ENCODE results near the gene MAST2. TPM values are rescaled to one million over a fixed set of nuclear protein-coding genes. Genes with fewer than 3 reads are reported as not detected.

The MAST2 gene
- total RNA-seq, 1 experiment from 2014 or later = 77.0 TPM

DNA sequence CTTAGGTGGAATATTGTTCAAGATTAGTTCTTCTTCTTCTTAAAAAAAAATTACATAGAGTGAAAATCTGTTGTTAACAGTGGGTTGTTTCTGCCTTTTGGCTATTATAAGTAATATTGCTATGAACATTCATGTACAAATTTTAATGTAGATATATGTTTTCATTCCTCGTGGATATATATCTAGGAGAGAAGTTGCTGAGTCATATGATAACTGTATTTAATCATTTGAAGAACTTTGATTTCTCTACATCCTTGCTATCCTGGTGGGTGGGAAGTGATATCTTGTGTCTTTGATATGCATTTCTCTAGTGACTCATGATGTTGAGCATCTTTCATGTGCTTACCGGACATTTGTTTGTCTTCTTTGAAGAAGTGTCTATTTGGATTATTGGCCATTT lies 29.9 kb downstream of the MAST2 start:
- ChIA-PET POLR2A (no interaction called here), CTCF (no interaction called here)
- Histone ChIP-seq H3K9me3 (ENCODE audit: control insufficient read depth, insufficient read depth, low read depth, low read length) (no peaks in the 10 kb centered on the region), H3K27me3 (ENCODE audit: control insufficient read depth, insufficient read depth, low read length) (no peaks in the 10 kb centered on the region), H3K27ac (ENCODE audit: low read length) (no peak overlapping the region), H3K4me1 (ENCODE audit: control insufficient read depth, insufficient read depth, low read length) (no peaks in the 10 kb centered on the region), H3K36me3 (ENCODE audit: control insufficient read depth, insufficient read depth, low read length) (no peaks in the 10 kb centered on the region), H3K4me3 (ENCODE audit: low read depth in 2 of 2, low read length in 2 of 2) (no peak overlapping the region)
- ATAC-seq = no peak
- in situ Hi-C loops (cut with HindIII; ENCODE audit: low pct_unique_long_range_greater_than_20kb, low sequenced_read_pairs) = no loop called here
- no TSS peak for BruUV-seq (replicated peaks)
- intact Hi-C loops (cut with micrococcal nuclease; ENCODE audit: unreplicated experiment) = no loop called here
- TF ChIP-seq POLR2AphosphoS5 (IDR thresholded peaks at IDR 0.05; ENCODE audit: low read depth, low read length) (no peak), SIN3A (IDR thresholded peaks at IDR 0.05; ENCODE audit: borderline replicate concordance, insufficient read depth, low read depth, low read length) (no peak), TCF7L2 (IDR thresholded peaks at IDR 0.05; ENCODE audit: low read depth, low read length) (no peak)
- TF ChIP-seq, protein P1, sequence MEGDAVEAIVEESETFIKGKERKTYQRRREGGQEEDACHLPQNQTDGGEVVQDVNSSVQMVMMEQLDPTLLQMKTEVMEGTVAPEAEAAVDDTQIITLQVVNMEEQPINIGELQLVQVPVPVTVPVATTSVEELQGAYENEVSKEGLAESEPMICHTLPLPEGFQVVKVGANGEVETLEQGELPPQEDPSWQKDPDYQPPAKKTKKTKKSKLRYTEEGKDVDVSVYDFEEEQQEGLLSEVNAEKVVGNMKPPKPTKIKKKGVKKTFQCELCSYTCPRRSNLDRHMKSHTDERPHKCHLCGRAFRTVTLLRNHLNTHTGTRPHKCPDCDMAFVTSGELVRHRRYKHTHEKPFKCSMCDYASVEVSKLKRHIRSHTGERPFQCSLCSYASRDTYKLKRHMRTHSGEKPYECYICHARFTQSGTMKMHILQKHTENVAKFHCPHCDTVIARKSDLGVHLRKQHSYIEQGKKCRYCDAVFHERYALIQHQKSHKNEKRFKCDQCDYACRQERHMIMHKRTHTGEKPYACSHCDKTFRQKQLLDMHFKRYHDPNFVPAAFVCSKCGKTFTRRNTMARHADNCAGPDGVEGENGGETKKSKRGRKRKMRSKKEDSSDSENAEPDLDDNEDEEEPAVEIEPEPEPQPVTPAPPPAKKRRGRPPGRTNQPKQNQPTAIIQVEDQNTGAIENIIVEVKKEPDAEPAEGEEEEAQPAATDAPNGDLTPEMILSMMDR (IDR thresholded peaks at IDR 0.05) = no peak
- TF ChIP-seq, protein P2, sequence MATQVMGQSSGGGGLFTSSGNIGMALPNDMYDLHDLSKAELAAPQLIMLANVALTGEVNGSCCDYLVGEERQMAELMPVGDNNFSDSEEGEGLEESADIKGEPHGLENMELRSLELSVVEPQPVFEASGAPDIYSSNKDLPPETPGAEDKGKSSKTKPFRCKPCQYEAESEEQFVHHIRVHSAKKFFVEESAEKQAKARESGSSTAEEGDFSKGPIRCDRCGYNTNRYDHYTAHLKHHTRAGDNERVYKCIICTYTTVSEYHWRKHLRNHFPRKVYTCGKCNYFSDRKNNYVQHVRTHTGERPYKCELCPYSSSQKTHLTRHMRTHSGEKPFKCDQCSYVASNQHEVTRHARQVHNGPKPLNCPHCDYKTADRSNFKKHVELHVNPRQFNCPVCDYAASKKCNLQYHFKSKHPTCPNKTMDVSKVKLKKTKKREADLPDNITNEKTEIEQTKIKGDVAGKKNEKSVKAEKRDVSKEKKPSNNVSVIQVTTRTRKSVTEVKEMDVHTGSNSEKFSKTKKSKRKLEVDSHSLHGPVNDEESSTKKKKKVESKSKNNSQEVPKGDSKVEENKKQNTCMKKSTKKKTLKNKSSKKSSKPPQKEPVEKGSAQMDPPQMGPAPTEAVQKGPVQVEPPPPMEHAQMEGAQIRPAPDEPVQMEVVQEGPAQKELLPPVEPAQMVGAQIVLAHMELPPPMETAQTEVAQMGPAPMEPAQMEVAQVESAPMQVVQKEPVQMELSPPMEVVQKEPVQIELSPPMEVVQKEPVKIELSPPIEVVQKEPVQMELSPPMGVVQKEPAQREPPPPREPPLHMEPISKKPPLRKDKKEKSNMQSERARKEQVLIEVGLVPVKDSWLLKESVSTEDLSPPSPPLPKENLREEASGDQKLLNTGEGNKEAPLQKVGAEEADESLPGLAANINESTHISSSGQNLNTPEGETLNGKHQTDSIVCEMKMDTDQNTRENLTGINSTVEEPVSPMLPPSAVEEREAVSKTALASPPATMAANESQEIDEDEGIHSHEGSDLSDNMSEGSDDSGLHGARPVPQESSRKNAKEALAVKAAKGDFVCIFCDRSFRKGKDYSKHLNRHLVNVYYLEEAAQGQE (IDR thresholded peaks at IDR 0.05; ENCODE audit: insufficient read depth in 1 of 2, low read depth in 2 of 2, low read length in 1 of 2) = no peak
- no peak for DNase-seq (ENCODE audit: low read depth, low spot score)

DNA sequence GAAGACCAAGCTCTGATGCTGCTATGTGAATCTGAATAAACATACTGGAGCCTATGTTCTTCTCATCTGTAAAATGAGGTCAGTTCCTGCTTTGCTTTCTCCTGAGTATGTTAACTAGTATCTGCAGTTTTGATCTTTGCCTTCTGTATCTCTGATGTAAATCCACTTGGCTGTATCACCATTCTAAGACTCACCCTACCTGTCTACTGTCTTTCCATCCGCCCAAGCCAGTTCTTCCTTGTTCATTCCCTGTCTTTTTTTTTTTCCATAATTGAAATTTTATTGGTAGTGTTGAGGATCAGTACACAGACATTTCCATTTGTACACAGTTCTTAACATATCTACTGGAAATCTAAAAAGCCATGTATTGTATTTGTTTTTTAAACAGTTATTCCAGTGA lies 31.3 kb downstream of the MAST2 start:
- intact Hi-C loops (cut with micrococcal nuclease; ENCODE audit: unreplicated experiment) = no loop called here
- POLR2A ChIA-PET = interaction anchor here (0.6 kb wide), 1 partner anchor 21 kb away, joined by 12 read pairs; no protein-coding TSS in a partner anchor
- no peak for ATAC-seq

More for the DNA sequence above, 31.3 kb downstream of the MAST2 start:
- DNase-seq (ENCODE audit: low read depth, low spot score) = no peak
- Histone ChIP-seq H3K4me1 (ENCODE audit: control insufficient read depth, insufficient read depth, low read length) (no peaks in the 10 kb centered on the region), H3K9me3 (ENCODE audit: control insufficient read depth, insufficient read depth, low read depth, low read length) (no peaks in the 10 kb centered on the region), H3K4me3 (ENCODE audit: low read depth in 2 of 2, low read length in 2 of 2) (no peak overlapping the region), H3K27me3 (ENCODE audit: control insufficient read depth, insufficient read depth, low read length) (no peaks in the 10 kb centered on the region), H3K36me3 (ENCODE audit: control insufficient read depth, insufficient read depth, low read length) (no peaks in the 10 kb centered on the region), H3K27ac (ENCODE audit: low read length) (no peak overlapping the region)
- BruUV-seq (replicated peaks) = no TSS peak
- TF ChIP-seq TCF7L2 (IDR thresholded peaks at IDR 0.05; ENCODE audit: low read depth, low read length) (no peak), SIN3A (IDR thresholded peaks at IDR 0.05; ENCODE audit: borderline replicate concordance, insufficient read depth, low read depth, low read length) (no peak), POLR2AphosphoS5 (IDR thresholded peaks at IDR 0.05; ENCODE audit: low read depth, low read length) (no peak)
- TF ChIP-seq, protein P2 (IDR thresholded peaks at IDR 0.05; ENCODE audit: insufficient read depth in 1 of 2, low read depth in 2 of 2, low read length in 1 of 2) = no peak
- TF ChIP-seq, protein P1 (IDR thresholded peaks at IDR 0.05) = no peak
- in situ Hi-C loops (cut with HindIII; ENCODE audit: low pct_unique_long_range_greater_than_20kb, low sequenced_read_pairs) = no loop called here
- CTCF ChIA-PET = no interaction called here
